Activated B cell treated with CpG ODN at 0.5 μM for 24 hours (primary cell): ENCODE measurements around the gene PLEKHJ1. TPM values are rescaled to one million over a fixed set of nuclear protein-coding genes. Genes with fewer than 3 reads are reported as not detected.

Experiments
- ATAC-seq: fragments of 200-7000 bp; cut with Tn5 transposase; one replicate; pipeline ENCODE4 v1.10.0; 2021; ENCODE audit warnings: low read depth, mild to moderate bottlenecking, moderate library complexity
- CTCF ChIA-PET: fragments of 350-600 bp; sonication (Branson Sonifier 250); formaldehyde crosslinking; loops from one replicate; lab custom pipeline; 2021; ENCODE audit warnings: antibody characterized with exemption; lab: Charles Lee
- POLR2A ChIA-PET: fragments of 350-600 bp; sonication (Branson Sonifier 250); formaldehyde crosslinking; loops from one replicate; lab custom pipeline; 2021; ENCODE audit warnings: antibody characterized with exemption; lab: Charles Lee
- DNase-seq: peaks from one replicate; pipeline ENCODE4 v3.0.0; 2022
- H3K27ac Mint-ChIP-seq: one replicate; pipeline ENCODE4 v1.8.0; 2020; ENCODE audit warnings: mixed read lengths
- H3K27me3 Mint-ChIP-seq: one replicate; pipeline ENCODE4 v1.8.0; 2021; ENCODE audit warnings: mixed read lengths
- H3K36me3 Mint-ChIP-seq: one replicate; pipeline ENCODE4 v1.8.0; 2021; ENCODE audit warnings: low read depth, mixed read lengths
- H3K4me1 Mint-ChIP-seq: one replicate; pipeline ENCODE4 v1.8.0; 2021; ENCODE audit warnings: mixed read lengths
- H3K4me3 Mint-ChIP-seq: one replicate; pipeline ENCODE4 v1.8.0; 2020; ENCODE audit warnings: mild to moderate bottlenecking, mixed read lengths
- H3K9me3 Mint-ChIP-seq: one replicate; pipeline ENCODE4 v1.8.0; 2020; ENCODE audit warnings: mixed read lengths
- intact Hi-C: fragments of 100-400 bp; cut with micrococcal nuclease; formaldehyde crosslinking; loops from one replicate; pipeline ENCODE4 v1.15.1; 2024
- total RNA-seq: library from RNA; stranded (reverse); gene quantifications from 2 replicates; pipeline ENCODE4 v1.2.3, GENCODE V29; 2022
- TF ChIP-seq, protein P1 (sequence below): fragments of 200-600 bp; IDR thresholded peaks from one replicate; pipeline ENCODE4 v1.8.0; 2022; ENCODE audit warnings: antibody characterized with exemption, mild to moderate bottlenecking

PLEKHJ1 gene
- total RNA-seq, 1 donor from 2014 or later: 74.9 TPM

DNA sequence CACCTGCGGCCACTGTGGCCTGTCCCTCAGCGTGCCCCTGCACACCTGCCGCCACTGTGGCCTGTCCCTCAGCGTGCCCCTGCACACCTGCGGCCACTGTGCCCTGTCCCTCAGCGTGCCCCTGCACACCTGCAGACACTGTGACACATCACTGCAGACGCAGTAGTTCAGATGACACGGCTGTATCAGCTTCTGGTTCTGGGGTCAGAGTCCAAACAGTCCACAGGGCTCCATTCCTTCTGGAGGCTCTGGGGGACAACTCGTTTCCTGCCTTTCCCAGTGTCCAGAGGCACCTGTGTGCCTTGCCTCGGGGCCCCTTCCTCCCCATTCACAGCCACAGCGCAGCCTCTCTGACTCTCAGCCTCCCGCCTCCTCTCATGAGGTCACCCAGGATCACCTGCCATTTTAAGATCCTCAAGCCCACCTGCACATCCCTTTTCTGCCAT is 6.0 kb upstream of the PLEKHJ1 start:
- intact Hi-C loops: no loop called here
- CTCF ChIA-PET: interaction anchor here (0.7 kb wide), 1 partner anchor 142 kb away, joined by 5 read pairs; no protein-coding TSS in a partner anchor
- peaks cover 53% of the 10 kb centered on the region for H3K4me1 Mint-ChIP-seq
- no peak for ATAC-seq
- POLR2A ChIA-PET: interaction anchor here (1.2 to 9.7 kb wide), 2 partner anchors 30 to 60 kb away, joined by 3 to 103 read pairs; no protein-coding TSS in a partner anchor
- H3K36me3 Mint-ChIP-seq: peaks cover 67% of the 10 kb centered on the region
- no peak for DNase-seq
- no peak overlapping the region for H3K27ac Mint-ChIP-seq
- no peaks in the 10 kb centered on the region for H3K9me3 Mint-ChIP-seq
- H3K4me3 Mint-ChIP-seq: no peak overlapping the region
- TF ChIP-seq, protein P1, sequence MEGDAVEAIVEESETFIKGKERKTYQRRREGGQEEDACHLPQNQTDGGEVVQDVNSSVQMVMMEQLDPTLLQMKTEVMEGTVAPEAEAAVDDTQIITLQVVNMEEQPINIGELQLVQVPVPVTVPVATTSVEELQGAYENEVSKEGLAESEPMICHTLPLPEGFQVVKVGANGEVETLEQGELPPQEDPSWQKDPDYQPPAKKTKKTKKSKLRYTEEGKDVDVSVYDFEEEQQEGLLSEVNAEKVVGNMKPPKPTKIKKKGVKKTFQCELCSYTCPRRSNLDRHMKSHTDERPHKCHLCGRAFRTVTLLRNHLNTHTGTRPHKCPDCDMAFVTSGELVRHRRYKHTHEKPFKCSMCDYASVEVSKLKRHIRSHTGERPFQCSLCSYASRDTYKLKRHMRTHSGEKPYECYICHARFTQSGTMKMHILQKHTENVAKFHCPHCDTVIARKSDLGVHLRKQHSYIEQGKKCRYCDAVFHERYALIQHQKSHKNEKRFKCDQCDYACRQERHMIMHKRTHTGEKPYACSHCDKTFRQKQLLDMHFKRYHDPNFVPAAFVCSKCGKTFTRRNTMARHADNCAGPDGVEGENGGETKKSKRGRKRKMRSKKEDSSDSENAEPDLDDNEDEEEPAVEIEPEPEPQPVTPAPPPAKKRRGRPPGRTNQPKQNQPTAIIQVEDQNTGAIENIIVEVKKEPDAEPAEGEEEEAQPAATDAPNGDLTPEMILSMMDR: no peak
- no peaks in the 10 kb centered on the region for H3K27me3 Mint-ChIP-seq

DNA sequence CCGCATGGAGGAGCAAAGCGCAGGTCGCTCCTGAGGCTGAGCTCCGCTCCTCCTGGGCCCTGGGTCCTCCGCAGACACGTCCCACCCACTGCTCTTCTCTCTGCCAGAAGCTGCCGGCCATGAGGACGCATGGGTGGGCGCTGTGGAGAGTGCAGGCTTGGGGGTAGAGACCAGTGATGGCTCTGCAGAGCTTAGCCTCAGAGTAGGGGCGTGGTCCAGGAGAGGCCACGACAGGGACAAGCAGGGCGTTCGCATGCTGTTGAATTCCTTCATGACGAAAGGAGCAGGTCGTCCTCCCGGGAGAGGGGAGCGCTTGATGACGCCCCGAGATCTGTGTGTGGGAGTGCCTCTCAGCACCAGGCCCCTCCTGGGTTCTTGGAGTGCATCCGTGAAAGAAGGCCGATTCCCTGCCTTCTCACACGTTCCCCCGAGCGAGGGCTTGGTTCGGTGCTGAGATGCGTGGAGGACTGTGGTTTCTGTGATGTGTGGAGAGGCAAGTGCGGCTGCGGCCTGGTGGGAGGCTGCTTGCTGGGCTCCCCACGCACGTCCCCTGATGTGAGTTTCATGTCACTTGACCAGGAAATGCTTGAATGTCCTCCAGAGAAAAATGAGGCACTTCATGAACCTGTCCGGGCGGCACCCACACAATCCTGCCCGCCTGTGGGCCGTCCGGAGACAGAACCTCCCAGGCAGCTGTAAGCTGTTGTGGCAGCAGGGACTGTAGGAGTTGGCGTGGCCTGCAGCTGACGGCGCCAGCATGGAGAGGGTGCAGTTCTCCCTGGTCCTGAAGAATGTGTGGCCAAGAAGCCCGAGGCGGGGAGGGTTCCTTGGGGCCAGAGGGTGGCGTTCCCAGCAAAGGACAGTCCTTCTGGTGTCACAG is 5.0 kb upstream of the PLEKHJ1 start:
- Mint-ChIP-seq H3K4me1 (peaks cover 59% of the 10 kb centered on the region), H3K27ac (no peak overlapping the region), H3K36me3 (peaks cover 65% of the 10 kb centered on the region), H3K27me3 (no peaks in the 10 kb centered on the region), H3K9me3 (no peaks in the 10 kb centered on the region), H3K4me3 (peak overlapping the region; percentile 7)
- TF ChIP-seq, protein P1: no peak
- ChIA-PET CTCF (interaction anchor here (0.7 to 1.9 kb wide), 3 partner anchors 12 to 143 kb away, joined by 3 to 7 read pairs (median 5); no protein-coding TSS in a partner anchor), POLR2A (interaction anchor here (1.0 to 9.7 kb wide), 5 partner anchors 8 to 61 kb away, joined by 3 to 103 read pairs (median 5); partner anchors contain the start of gene AMH)
- no peak for ATAC-seq
- intact Hi-C loops: no loop called here
- DNase-seq: no peak

DNA sequence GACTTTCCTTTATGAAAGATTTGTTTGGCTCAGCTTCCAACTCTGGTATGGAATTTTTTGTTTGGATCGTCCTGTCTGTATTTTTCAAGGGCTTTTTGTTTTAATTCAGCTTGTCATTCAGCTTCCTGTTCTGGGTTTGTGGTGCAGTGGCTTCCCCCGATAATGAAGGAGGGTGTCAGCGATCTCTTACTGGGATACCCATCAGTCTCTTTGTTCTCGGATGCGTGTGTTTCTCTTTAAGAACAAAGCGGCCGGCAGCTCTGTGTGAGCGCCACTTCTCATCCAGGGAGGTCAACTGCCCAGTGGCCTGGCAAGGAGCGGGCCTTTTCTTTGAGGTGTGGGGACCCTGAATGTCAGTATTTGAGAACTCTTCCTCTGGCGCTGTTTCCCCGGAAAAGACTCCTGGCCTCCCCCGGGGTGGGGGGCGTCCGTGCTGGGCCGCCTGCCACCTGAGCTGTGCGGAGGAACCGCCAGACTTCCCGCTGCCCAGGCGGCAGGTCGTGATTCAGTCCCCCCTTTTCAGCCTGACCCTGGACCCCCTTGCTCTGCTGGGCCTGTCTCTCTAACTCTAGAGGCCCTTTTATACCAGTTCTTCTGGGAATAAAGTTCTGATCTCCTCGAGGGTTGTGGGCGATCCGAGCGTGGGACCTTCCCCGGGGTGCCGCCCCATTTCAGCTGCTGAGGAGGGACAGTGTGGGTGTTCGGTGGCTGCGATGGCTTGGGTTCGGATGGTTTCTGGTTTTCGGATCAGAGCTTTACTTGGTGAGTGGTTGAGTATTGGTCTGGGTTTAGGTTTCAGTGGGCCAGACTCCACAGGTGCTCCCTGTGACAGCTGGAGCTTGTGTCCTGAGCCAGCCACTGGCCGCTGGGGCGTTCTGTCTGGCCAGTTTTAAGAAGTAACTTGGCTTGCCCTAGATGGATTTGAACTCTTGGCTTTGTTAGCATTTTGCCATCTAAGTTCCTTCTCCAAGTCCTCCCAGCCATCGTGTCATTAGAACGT is 3.9 kb upstream of the PLEKHJ1 start:
- Mint-ChIP-seq H3K9me3 (no peaks in the 10 kb centered on the region), H3K4me3 (peak overlapping the region; percentile 99), H3K4me1 (peaks cover 62% of the 10 kb centered on the region), H3K27me3 (no peaks in the 10 kb centered on the region), H3K27ac (peak overlapping the region; percentile 64), H3K36me3 (peaks cover 55% of the 10 kb centered on the region)
- DNase-seq: no peak
- CTCF ChIA-PET: interaction anchor here (0.9 to 2.3 kb wide), 7 partner anchors 13 to 88 kb away, joined by 3 to 7 read pairs (median 4); partner anchors contain the start of gene AP3D1
- TF ChIP-seq, protein P1: no peak
- POLR2A ChIA-PET: interaction anchor here (0.6 to 9.7 kb wide), 13 partner anchors 8 to 305 kb away, joined by 3 to 103 read pairs (median 6); partner anchors contain the start of genes AMH, DOT1L and PEAK3
- intact Hi-C loops: no loop called here
- no peak for ATAC-seq

DNA sequence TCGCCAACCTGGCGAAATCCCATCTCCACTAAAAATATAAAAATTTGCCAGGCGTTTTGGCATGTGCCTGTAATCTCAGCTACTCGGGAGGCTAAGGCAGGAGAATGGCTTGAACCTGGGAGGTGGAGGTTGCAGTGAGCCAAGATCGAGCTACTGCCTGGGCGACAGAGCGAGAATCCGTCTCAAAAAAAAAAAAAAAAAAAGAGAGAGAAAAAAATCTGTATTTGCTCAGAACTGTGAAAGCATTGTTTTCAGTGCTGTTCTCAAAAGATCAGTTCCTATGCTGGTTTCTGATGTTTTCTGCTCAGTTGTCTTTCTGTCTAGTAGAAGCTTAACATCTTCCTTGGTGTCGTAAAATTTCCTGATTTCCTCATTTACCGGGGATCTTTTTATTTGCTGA is 3.0 kb upstream of the PLEKHJ1 start:
- no peaks in the 10 kb centered on the region for H3K9me3 Mint-ChIP-seq

More for the DNA sequence above, 3.0 kb upstream of the PLEKHJ1 start:
- TF ChIP-seq, protein P1: no peak
- ChIA-PET CTCF (interaction anchor here (1.1 to 2.3 kb wide), 6 partner anchors 14 to 87 kb away, joined by 3 to 7 read pairs (median 4); partner anchors contain the start of gene AP3D1), POLR2A (interaction anchor here (0.6 to 9.7 kb wide), 16 partner anchors 8 to 343 kb away, joined by 3 to 103 read pairs (median 6); partner anchors contain the start of genes DOT1L and PEAK3)
- DNase-seq: no peak
- H3K4me1 Mint-ChIP-seq: peaks cover 71% of the 10 kb centered on the region
- no peaks in the 10 kb centered on the region for H3K27me3 Mint-ChIP-seq
- H3K36me3 Mint-ChIP-seq: peaks cover 50% of the 10 kb centered on the region
- H3K4me3 Mint-ChIP-seq: peak overlapping the region; percentile 99
- intact Hi-C loops: no loop called here
- H3K27ac Mint-ChIP-seq: peak overlapping the region; percentile 64
- no peak for ATAC-seq
